Endothelial cell of umbilical vein (primary cell): Measurements from ENCODE around the gene RGS7. TPM values are rescaled to one million over a fixed set of nuclear protein-coding genes. Genes with fewer than 3 reads are reported as not detected.

ENCODE experiments used
- BruUV-seq: library from RNA; stranded (reverse); fragments of 400-500 nt; replicated peaks from 2 replicates; lab custom pipeline; 2021; lab: Mats Ljungman, UMichigan
- CTCF ChIA-PET: fragments of 300-600, 350-600 bp; sonication (Branson Sonifier 250); formaldehyde crosslinking; loops from one replicate; lab custom pipeline; 2021; ENCODE audit warnings: antibody characterized with exemption, inconsistent platforms; lab: Charles Lee
- POLR2A ChIA-PET: fragments of 300-600, 350-600 bp; sonication (Branson Sonifier 250); formaldehyde crosslinking; loops from one replicate; lab custom pipeline; 2021; ENCODE audit warnings: antibody characterized with exemption, inconsistent platforms; lab: Charles Lee
- DNase-seq: peaks from one replicate; pipeline ENCODE4 v3.0.0-alpha.2; 2011; ENCODE audit warnings: low read depth, low spot score
- FAIRE-seq: peaks from 2 replicates; lab custom pipeline; 2011; peaks lifted over from hg19 to GRCh38; lab: Jason Lieb, UNC
- H2AFZ ChIP-seq: 2 replicates; pipeline ENCODE4 v1.6.0; 2012; ENCODE audit warnings: low read depth, low read length, control low read depth, inconsistent platforms
- H3K27ac ChIP-seq: 2 replicates; pipeline ENCODE4 v1.5.1; 2011; ENCODE audit warnings: low read depth, mild to moderate bottlenecking, control low read depth, low read length, moderate library complexity; ENCODE audit not compliant: insufficient read depth
- H3K27me3 ChIP-seq, 2 experiments: 2 replicates each; pipeline versions ENCODE4 v1.6.0 to v1.6.1; 2011; ENCODE audit warnings: low read length in 2 of 2, mixed read lengths in 1 of 2; ENCODE audit not compliant: control insufficient read depth in 2 of 2, insufficient read depth in 2 of 2
- H3K36me3 ChIP-seq, 2 experiments: 2 replicates in 1 of 2; 3 replicates in 1 of 2; pipeline ENCODE4 v1.5.1; 2011; ENCODE audit warnings: low read length in 2 of 2, mild to moderate bottlenecking in 1 of 2, moderate library complexity in 1 of 2; ENCODE audit not compliant: control insufficient read depth in 2 of 2, insufficient read depth in 2 of 2; ENCODE audit errors: extremely low read depth in 1 of 2
- H3K4me1 ChIP-seq: 3 replicates; pipeline ENCODE4 v1.5.1; 2011; ENCODE audit warnings: mild to moderate bottlenecking, low read length; ENCODE audit not compliant: control insufficient read depth, insufficient read depth; ENCODE audit errors: extremely low read depth
- H3K4me2 ChIP-seq: 2 replicates; pipeline ENCODE4 v1.6.1; 2011; ENCODE audit warnings: low read length, control low read depth, mixed read lengths; ENCODE audit not compliant: insufficient read depth
- H3K4me3 ChIP-seq, 3 experiments: fragments of 200-600 bp in 1 of 3; sonication (generic), shearing (Covaris generic) in 1 of 3; replicated peaks in 1 of 3; 2 replicates each; pipeline ENCODE4 v1.5.1; 2011 to 2016; ENCODE audit warnings: control low read depth in 3 of 3, low read length in 3 of 3, mild to moderate bottlenecking in 2 of 3, inconsistent platforms in 1 of 3, low read depth in 1 of 3, moderate library complexity in 1 of 3; ENCODE audit not compliant: insufficient read depth in 1 of 3
- H3K79me2 ChIP-seq: 2 replicates; pipeline ENCODE4 v1.6.0; 2012; ENCODE audit warnings: low read length, inconsistent platforms; ENCODE audit not compliant: control insufficient read depth, insufficient read depth
- H3K9ac ChIP-seq: replicated peaks from 2 replicates; pipeline ENCODE3; 2011; ENCODE audit warnings: low read length, control low read depth; ENCODE audit not compliant: insufficient read depth; ENCODE audit errors: extremely low read depth
- H3K9me1 ChIP-seq: replicated peaks from 3 replicates; pipeline ENCODE4 v1.6.0; 2011; ENCODE audit warnings: mild to moderate bottlenecking, low read length; ENCODE audit not compliant: control insufficient read depth, insufficient read depth; ENCODE audit errors: extremely low read depth
- H3K9me3 ChIP-seq: replicated peaks from 2 replicates; pipeline ENCODE4 v1.5.1; 2012; ENCODE audit warnings: low read length, inconsistent platforms; ENCODE audit not compliant: control insufficient read depth, insufficient read depth
- H4K20me1 ChIP-seq: replicated peaks from 2 replicates; pipeline ENCODE3; 2011; ENCODE audit warnings: mild to moderate bottlenecking, low read length; ENCODE audit not compliant: control insufficient read depth, insufficient read depth; ENCODE audit errors: extremely low read depth
- EZH2 ChIP-seq: IDR thresholded peaks from 2 replicates; pipeline ENCODE4 v1.6.1; 2012; ENCODE audit warnings: borderline replicate concordance, low read depth, mild to moderate bottlenecking, moderate library complexity, low read length, inconsistent platforms; ENCODE audit not compliant: severe bottlenecking
- FOS ChIP-seq: IDR thresholded peaks from 2 replicates; pipeline ENCODE4 v1.6.1; 2011; ENCODE audit warnings: mild to moderate bottlenecking, low read length, moderate library complexity, borderline replicate concordance; ENCODE audit not compliant: insufficient read depth
- GATA2 ChIP-seq: IDR thresholded peaks from 2 replicates; pipeline ENCODE4 v1.7.0; 2011; ENCODE audit warnings: low read depth, mild to moderate bottlenecking, moderate library complexity, mixed read lengths, low read length; ENCODE audit not compliant: insufficient read length, insufficient read depth
- JUN ChIP-seq: IDR thresholded peaks from 2 replicates; pipeline ENCODE4 v1.6.1; 2011; ENCODE audit warnings: borderline replicate concordance, low read depth; ENCODE audit not compliant: insufficient read length, insufficient read depth
- MAX ChIP-seq: IDR thresholded peaks from 2 replicates; pipeline ENCODE4 v1.6.1; 2011; ENCODE audit not compliant: insufficient read depth, insufficient read length
- MYC ChIP-seq: IDR thresholded peaks from one replicate; pipeline ENCODE4 v1.6.1; 2011; ENCODE audit warnings: mild to moderate bottlenecking, low read depth, low read length
- POLR2A ChIP-seq: IDR thresholded peaks from 2 replicates; pipeline ENCODE4 v1.6.1; 2012; ENCODE audit warnings: low read depth, mild to moderate bottlenecking, control low read depth, low read length
- POLR2AphosphoS5 ChIP-seq: IDR thresholded peaks from 2 replicates; pipeline ENCODE4 v1.6.1; 2012; ENCODE audit warnings: low read depth, mild to moderate bottlenecking, control low read depth, low read length, moderate library complexity; ENCODE audit not compliant: insufficient read depth
- dilution Hi-C: fragments of 300-500 bp; cut with MboI; formaldehyde crosslinking; loops from one replicate; pipeline ENCODE4 v1.15.0; 2019; ENCODE audit warnings: low sequenced_read_pairs; ENCODE audit not compliant: extremely low pct_ligation_motif_present
- intact Hi-C: fragments of 100-400 bp; cut with micrococcal nuclease; formaldehyde crosslinking; loops from one replicate; pipeline ENCODE4 v1.10.0; 2022
- polyA plus RNA-seq, 4 experiments: library from polyadenylated mRNA; depleted of rRNA in 3 of 4; stranded (reverse) in 3 of 4; unstranded in 1 of 4; fragments of >200 nt; gene quantifications; 2 replicates each; pipeline versions ENCODE4 v1.2.1 to v1.2.3, GENCODE V29; 2011 to 2012; ENCODE audit warnings: missing spikeins in 1 of 4
- total RNA-seq: library from RNA; stranded (reverse); gene quantifications from 2 replicates; pipeline ENCODE4 v1.2.3, GENCODE V29; 2021
- TF ChIP-seq, protein P1 (sequence below), 2 donors: IDR thresholded peaks; 1 replicate in 1 of 2; 2 replicates in 1 of 2; pipeline ENCODE4 v1.5.1; 2011; ENCODE audit warnings: low read length in 2 of 2, mild to moderate bottlenecking in 2 of 2, moderate library complexity in 2 of 2, control low read depth in 1 of 2, inconsistent platforms in 1 of 2, low read depth in 1 of 2; ENCODE audit not compliant: insufficient read depth in 1 of 2; ENCODE audit errors: extremely low read depth in 1 of 2

Gene RGS7
- total and polyA plus RNA-seq, 2 donors (not counting 3 experiments of a cell fraction or from before 2014, with no cell fraction given): 0.43 to 0.44 TPM

- Histone ChIP-seq H3K27me3 (no peaks in the 10 kb centered on the region), H4K20me1 (no peaks in the 10 kb centered on the region), H3K9me1 (no peaks in the 10 kb centered on the region), H3K4me3 (no peak overlapping the region), H3K4me2 (no peak overlapping the region), H2AFZ (no peak overlapping the region), H3K9ac (no peak overlapping the region), H3K36me3 (no peaks in the 10 kb centered on the region), H3K9me3 (no peaks in the 10 kb centered on the region), H3K27ac (no peak overlapping the region), H3K79me2 (no peaks in the 10 kb centered on the region), H3K4me1 (peaks cover 3% of the 10 kb centered on the region)
- no peak for DNase-seq
- POLR2A ChIA-PET: no interaction called here
- intact Hi-C loops: loop anchor here (10.0 kb wide), 1 partner anchor 282 kb away; no protein-coding TSS in a partner anchor
- TF ChIP-seq MAX: no peak
- no peak for TF ChIP-seq MYC
- no peak for TF ChIP-seq GATA2
- no peak for TF ChIP-seq FOS
- no peak for TF ChIP-seq POLR2A
- no peak for TF ChIP-seq JUN
- TF ChIP-seq EZH2: no peak
- no peak for TF ChIP-seq POLR2AphosphoS5
- TF ChIP-seq, protein P1, sequence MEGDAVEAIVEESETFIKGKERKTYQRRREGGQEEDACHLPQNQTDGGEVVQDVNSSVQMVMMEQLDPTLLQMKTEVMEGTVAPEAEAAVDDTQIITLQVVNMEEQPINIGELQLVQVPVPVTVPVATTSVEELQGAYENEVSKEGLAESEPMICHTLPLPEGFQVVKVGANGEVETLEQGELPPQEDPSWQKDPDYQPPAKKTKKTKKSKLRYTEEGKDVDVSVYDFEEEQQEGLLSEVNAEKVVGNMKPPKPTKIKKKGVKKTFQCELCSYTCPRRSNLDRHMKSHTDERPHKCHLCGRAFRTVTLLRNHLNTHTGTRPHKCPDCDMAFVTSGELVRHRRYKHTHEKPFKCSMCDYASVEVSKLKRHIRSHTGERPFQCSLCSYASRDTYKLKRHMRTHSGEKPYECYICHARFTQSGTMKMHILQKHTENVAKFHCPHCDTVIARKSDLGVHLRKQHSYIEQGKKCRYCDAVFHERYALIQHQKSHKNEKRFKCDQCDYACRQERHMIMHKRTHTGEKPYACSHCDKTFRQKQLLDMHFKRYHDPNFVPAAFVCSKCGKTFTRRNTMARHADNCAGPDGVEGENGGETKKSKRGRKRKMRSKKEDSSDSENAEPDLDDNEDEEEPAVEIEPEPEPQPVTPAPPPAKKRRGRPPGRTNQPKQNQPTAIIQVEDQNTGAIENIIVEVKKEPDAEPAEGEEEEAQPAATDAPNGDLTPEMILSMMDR (IDR thresholded peaks at IDR 0.05; ENCODE audit: extremely low read depth in 1 of 2, insufficient read depth in 1 of 2, low read depth in 1 of 2, low read length in 2 of 2): no peak
- FAIRE-seq: no peak
- dilution Hi-C loops: no loop called here
- CTCF ChIA-PET: no interaction called here
- BruUV-seq: no TSS peak
Observed at GRCh38 chr1:241352401-241352800, 4.6 kb downstream of the RGS7 start.
